Panc1 (cell line): ENCODE measurements around the gene FARP2. TPM values are rescaled to one million over a fixed set of nuclear protein-coding genes. Genes with fewer than 3 reads are reported as not detected.

Source experiments
- ATAC-seq: fragments of 200-7000 bp; cut with Tn5 transposase; 2 replicates; pipeline ENCODE4 v1.9.1; 2020; ENCODE audit warnings: mild to moderate bottlenecking, moderate library complexity
- BruUV-seq: library from RNA; stranded (reverse); fragments of 400-500 nt; replicated peaks from 2 replicates; lab custom pipeline; 2021; lab: Mats Ljungman, UMichigan
- CTCF ChIA-PET: fragments of 300-600 bp; sonication (Branson Sonifier 250); formaldehyde crosslinking; loops from one replicate; lab custom pipeline; 2022; ENCODE audit warnings: antibody characterized with exemption; lab: Charles Lee
- POLR2A ChIA-PET: fragments of 300-600 bp; sonication (Branson Sonifier 250); formaldehyde crosslinking; loops from one replicate; lab custom pipeline; 2022; ENCODE audit warnings: antibody characterized with exemption; lab: Charles Lee
- DNase-seq: peaks from one replicate; pipeline ENCODE4 v3.0.0-alpha.2; 2010; ENCODE audit warnings: low read depth, low spot score
- H3K27ac ChIP-seq: 2 replicates; pipeline ENCODE4 v1.5.1; 2011; ENCODE audit warnings: mild to moderate bottlenecking, low read length, inconsistent platforms
- H3K27me3 ChIP-seq: fragments of 200-500 bp; sonication (Bioruptor generic); 2 replicates; pipeline ENCODE4 v1.6.0; 2014; ENCODE audit warnings: low read length, inconsistent platforms; ENCODE audit not compliant: control insufficient read depth, insufficient read depth
- H3K36me3 ChIP-seq: fragments of 200-500 bp; sonication (Bioruptor generic); 2 replicates; pipeline ENCODE4 v1.5.1; 2014; ENCODE audit warnings: inconsistent platforms, mild to moderate bottlenecking, low read length, moderate library complexity; ENCODE audit not compliant: control insufficient read depth, insufficient read depth
- H3K4me1 ChIP-seq: 2 replicates; pipeline ENCODE4 v1.5.1; 2011; ENCODE audit warnings: inconsistent platforms, mild to moderate bottlenecking, low read length, moderate library complexity; ENCODE audit not compliant: control insufficient read depth, insufficient read depth
- H3K4me3 ChIP-seq, 2 experiments: 2 replicates each; pipeline ENCODE4 v1.5.1; 2011 to 2012; ENCODE audit warnings: low read depth in 2 of 2, low read length in 2 of 2, mild to moderate bottlenecking in 2 of 2, inconsistent platforms in 1 of 2, moderate library complexity in 1 of 2
- H3K9me3 ChIP-seq: fragments of 200-500 bp; sonication (Bioruptor generic); 2 replicates; pipeline ENCODE4 v1.5.1; 2014; ENCODE audit warnings: low read depth, mild to moderate bottlenecking, inconsistent platforms, low read length, moderate library complexity; ENCODE audit not compliant: control insufficient read depth, insufficient read depth
- CTCF ChIP-seq: fragments of 450-650 bp; IDR thresholded peaks from 2 replicates; pipeline ENCODE4 v1.5.1; 2017; ENCODE audit warnings: mild to moderate bottlenecking
- POLR2AphosphoS5 ChIP-seq: IDR thresholded peaks from 2 replicates; pipeline ENCODE4 v1.6.1; 2012; ENCODE audit warnings: mild to moderate bottlenecking, low read depth, low read length, moderate library complexity
- REST ChIP-seq, 2 experiments: IDR thresholded peaks; 2 replicates each; pipeline ENCODE4 v1.6.1; 2011 to 2012; ENCODE audit warnings: low read depth in 2 of 2, control low read depth in 1 of 2, low read length in 1 of 2, mild to moderate bottlenecking in 1 of 2, moderate library complexity in 1 of 2; ENCODE audit not compliant: insufficient read depth in 1 of 2
- SIN3A ChIP-seq: IDR thresholded peaks from 2 replicates; pipeline ENCODE4 v1.6.1; 2012; ENCODE audit warnings: low read depth, mild to moderate bottlenecking, low read length, moderate library complexity, borderline replicate concordance; ENCODE audit not compliant: insufficient read depth
- TCF7L2 ChIP-seq: IDR thresholded peaks from 2 replicates; pipeline ENCODE4 v1.6.1; 2011; ENCODE audit warnings: mild to moderate bottlenecking, low read depth, low read length, inconsistent platforms
- in situ Hi-C: cut with HindIII; loops from 2 replicates; pipeline ENCODE4 v1.10.0; 2016; ENCODE audit warnings: low sequenced_read_pairs, low pct_unique_long_range_greater_than_20kb
- intact Hi-C: fragments of 100-400 bp; cut with micrococcal nuclease; formaldehyde crosslinking; loops from one replicate; pipeline ENCODE4 v1.10.0; 2022; ENCODE audit not compliant: unreplicated experiment
- total RNA-seq: library from RNA; stranded (reverse); gene quantifications from one replicate; pipeline ENCODE4 v1.2.1, GENCODE V29; 2021; ENCODE audit not compliant: unreplicated experiment

Gene FARP2
- total RNA-seq, 1 experiment from 2014 or later, result 80.3 TPM

- TF ChIP-seq REST (IDR thresholded peaks at IDR 0.05; ENCODE audit: insufficient read depth in 1 of 2, low read depth in 2 of 2, low read length in 1 of 2), result no peak
- TF ChIP-seq SIN3A, result no peak
- TF ChIP-seq TCF7L2, result no peak
- TF ChIP-seq POLR2AphosphoS5, result no peak
- TF ChIP-seq CTCF, result no peak
- H3K36me3 ChIP-seq, result peaks cover 40% of the 10 kb centered on the region
- BruUV-seq, result no TSS peak
- H3K27ac ChIP-seq, result no peak overlapping the region
- no peaks in the 10 kb centered on the region for H3K4me1 ChIP-seq
- ChIA-PET POLR2A (no interaction called here), CTCF (no interaction called here)
- H3K4me3 ChIP-seq, result no peak overlapping the region
- intact Hi-C loops (no loop called here), in situ Hi-C loops (no loop called here)
- DNase-seq (no peak), ATAC-seq (no peak)
- H3K9me3 ChIP-seq, result no peaks in the 10 kb centered on the region
- no peaks in the 10 kb centered on the region for H3K27me3 ChIP-seq
These were observed 21.3 kb upstream of the FARP2 start for GRCh38 chr2:241334813-241335212.

- CTCF ChIA-PET, result no interaction called here
- ATAC-seq (no peak), DNase-seq (no peak)
- Histone ChIP-seq H3K4me1 (no peaks in the 10 kb centered on the region), H3K36me3 (peaks cover 36% of the 10 kb centered on the region), H3K27me3 (no peaks in the 10 kb centered on the region), H3K9me3 (no peaks in the 10 kb centered on the region), H3K4me3 (no peak overlapping the region), H3K27ac (no peak overlapping the region)
- BruUV-seq, result no TSS peak
- in situ Hi-C loops (no loop called here), intact Hi-C loops (no loop called here)
- TF ChIP-seq SIN3A, result no peak
- no peak for TF ChIP-seq TCF7L2
- TF ChIP-seq REST (IDR thresholded peaks at IDR 0.05; ENCODE audit: insufficient read depth in 1 of 2, low read depth in 2 of 2, low read length in 1 of 2), result no peak
- TF ChIP-seq CTCF, result no peak
- no peak for TF ChIP-seq POLR2AphosphoS5
- POLR2A ChIA-PET, result no interaction called here
These were observed 16.1 kb upstream of the FARP2 start for GRCh38 chr2:241339839-241340630.
